DND-41 (cell line): ENCODE measurements around the gene RASGEF1C.

Source experiments
- ATAC-seq: fragments of 200-7000 bp; cut with Tn5 transposase; 3 replicates; pipeline ENCODE4 v1.9.1; 2021; ENCODE audit warnings: low read depth; ENCODE audit not compliant: insufficient read depth
- DNase-seq: peaks from one replicate; pipeline ENCODE4 v3.0.0-alpha.2; 2020
- H2AFZ ChIP-seq: 2 replicates; pipeline ENCODE4 v1.6.0; 2012; ENCODE audit warnings: low read depth, low read length
- H3K27ac ChIP-seq: 2 replicates; pipeline ENCODE4 v1.5.1; 2012; ENCODE audit warnings: low read length, inconsistent platforms
- H3K27me3 ChIP-seq: fragments of 200-600 bp; sonication (generic); 2 replicates; pipeline ENCODE4 v1.6.0; 2012; ENCODE audit warnings: low read length, mild to moderate bottlenecking, inconsistent platforms; ENCODE audit not compliant: insufficient read depth, poor library complexity
- H3K36me3 ChIP-seq: 2 replicates; pipeline ENCODE4 v1.5.1; 2012; ENCODE audit warnings: low read length, inconsistent platforms; ENCODE audit not compliant: insufficient read depth
- H3K4me1 ChIP-seq: 2 replicates; pipeline ENCODE4 v1.5.1; 2012; ENCODE audit warnings: mild to moderate bottlenecking, low read length; ENCODE audit not compliant: insufficient read depth
- H3K4me2 ChIP-seq: 2 replicates; pipeline ENCODE4 v1.6.0; 2012; ENCODE audit warnings: mild to moderate bottlenecking, moderate library complexity, low read length, inconsistent platforms; ENCODE audit not compliant: insufficient read depth
- H3K4me3 ChIP-seq, 2 experiments: fragments of 200-600 bp in 1 of 2; shearing (Covaris generic) in 1 of 2; 2 replicates each; pipeline ENCODE4 v1.5.1; 2012 to 2016; ENCODE audit warnings: inconsistent platforms in 2 of 2, low read length in 2 of 2, mild to moderate bottlenecking in 2 of 2, low read depth in 1 of 2, moderate library complexity in 1 of 2
- H3K79me2 ChIP-seq: 2 replicates; pipeline ENCODE4 v1.6.0; 2012; ENCODE audit warnings: low read length, inconsistent platforms; ENCODE audit not compliant: insufficient read depth
- H3K9ac ChIP-seq: 2 replicates; pipeline ENCODE4 v1.6.0; 2012; ENCODE audit warnings: low read depth, mild to moderate bottlenecking, inconsistent platforms, low read length, moderate library complexity
- H3K9me3 ChIP-seq: 2 replicates; pipeline ENCODE4 v1.5.1; 2012; ENCODE audit warnings: low read length, moderate library complexity, mild to moderate bottlenecking, inconsistent platforms; ENCODE audit not compliant: insufficient read depth, severe bottlenecking
- H4K20me1 ChIP-seq: 2 replicates; pipeline ENCODE4 v1.6.0; 2012; ENCODE audit warnings: low read length; ENCODE audit not compliant: insufficient read depth
- EZH2 ChIP-seq: IDR thresholded peaks from 3 replicates; pipeline ENCODE4 v1.6.1; 2012; ENCODE audit warnings: borderline replicate concordance, low read depth, mild to moderate bottlenecking, moderate library complexity, low read length, inconsistent platforms; ENCODE audit not compliant: severe bottlenecking
- TF ChIP-seq, protein P1 (sequence below): IDR thresholded peaks from 2 replicates; pipeline ENCODE4 v1.5.1; 2012; ENCODE audit warnings: borderline replicate concordance, low read length, moderate library complexity, mild to moderate bottlenecking; ENCODE audit not compliant: poor library complexity, severe bottlenecking; ENCODE audit errors: extremely low read depth

RASGEF1C gene

DNA sequence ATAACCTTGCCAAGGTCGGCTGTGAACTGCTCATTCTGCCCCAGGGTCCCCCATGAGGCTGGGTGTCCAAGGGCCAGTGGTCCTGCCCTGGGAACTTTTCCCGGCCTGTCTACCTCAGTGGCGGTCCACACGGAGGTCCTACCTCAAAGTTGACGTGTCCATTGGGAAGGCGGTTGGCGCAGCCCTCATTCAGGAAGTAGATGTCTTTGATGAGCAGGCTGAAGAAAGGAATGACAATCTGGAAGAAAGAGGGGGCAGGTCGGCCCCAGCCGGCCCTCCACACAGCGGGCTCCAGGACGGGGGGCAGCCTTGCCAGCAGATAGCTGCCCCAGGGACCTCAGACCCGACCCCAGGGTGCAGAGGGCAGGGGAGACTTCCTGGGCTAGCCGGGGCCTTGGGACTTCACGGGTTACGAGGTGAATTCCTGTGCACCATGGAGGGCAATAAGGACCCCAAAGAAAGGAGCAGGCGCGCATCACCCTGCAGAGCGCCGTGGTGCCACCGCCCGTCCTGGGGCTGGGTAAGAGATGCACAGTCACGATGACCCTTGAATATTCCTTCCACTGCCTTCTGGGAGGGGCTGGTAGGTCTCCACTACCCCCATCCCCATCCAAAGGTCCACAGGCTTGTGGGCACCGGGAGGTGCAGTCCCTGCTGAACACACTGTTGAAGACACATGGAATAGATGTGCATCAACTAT lies 94.6 kb downstream of the RASGEF1C start:
- no peak for ATAC-seq
- Histone ChIP-seq H3K9ac (no peak overlapping the region), H3K4me2 (no peak overlapping the region), H3K79me2 (no peaks in the 10 kb centered on the region), H3K4me1 (no peaks in the 10 kb centered on the region), H3K4me3 (no peak overlapping the region), H3K27ac (no peak overlapping the region), H3K36me3 (no peaks in the 10 kb centered on the region), H4K20me1 (no peaks in the 10 kb centered on the region), H3K9me3 (no peaks in the 10 kb centered on the region), H3K27me3 (no peaks in the 10 kb centered on the region), H2AFZ (no peak overlapping the region)
- TF ChIP-seq, protein P1, sequence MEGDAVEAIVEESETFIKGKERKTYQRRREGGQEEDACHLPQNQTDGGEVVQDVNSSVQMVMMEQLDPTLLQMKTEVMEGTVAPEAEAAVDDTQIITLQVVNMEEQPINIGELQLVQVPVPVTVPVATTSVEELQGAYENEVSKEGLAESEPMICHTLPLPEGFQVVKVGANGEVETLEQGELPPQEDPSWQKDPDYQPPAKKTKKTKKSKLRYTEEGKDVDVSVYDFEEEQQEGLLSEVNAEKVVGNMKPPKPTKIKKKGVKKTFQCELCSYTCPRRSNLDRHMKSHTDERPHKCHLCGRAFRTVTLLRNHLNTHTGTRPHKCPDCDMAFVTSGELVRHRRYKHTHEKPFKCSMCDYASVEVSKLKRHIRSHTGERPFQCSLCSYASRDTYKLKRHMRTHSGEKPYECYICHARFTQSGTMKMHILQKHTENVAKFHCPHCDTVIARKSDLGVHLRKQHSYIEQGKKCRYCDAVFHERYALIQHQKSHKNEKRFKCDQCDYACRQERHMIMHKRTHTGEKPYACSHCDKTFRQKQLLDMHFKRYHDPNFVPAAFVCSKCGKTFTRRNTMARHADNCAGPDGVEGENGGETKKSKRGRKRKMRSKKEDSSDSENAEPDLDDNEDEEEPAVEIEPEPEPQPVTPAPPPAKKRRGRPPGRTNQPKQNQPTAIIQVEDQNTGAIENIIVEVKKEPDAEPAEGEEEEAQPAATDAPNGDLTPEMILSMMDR = no peak
- TF ChIP-seq EZH2 = no peak
- no peak for DNase-seq

DNA sequence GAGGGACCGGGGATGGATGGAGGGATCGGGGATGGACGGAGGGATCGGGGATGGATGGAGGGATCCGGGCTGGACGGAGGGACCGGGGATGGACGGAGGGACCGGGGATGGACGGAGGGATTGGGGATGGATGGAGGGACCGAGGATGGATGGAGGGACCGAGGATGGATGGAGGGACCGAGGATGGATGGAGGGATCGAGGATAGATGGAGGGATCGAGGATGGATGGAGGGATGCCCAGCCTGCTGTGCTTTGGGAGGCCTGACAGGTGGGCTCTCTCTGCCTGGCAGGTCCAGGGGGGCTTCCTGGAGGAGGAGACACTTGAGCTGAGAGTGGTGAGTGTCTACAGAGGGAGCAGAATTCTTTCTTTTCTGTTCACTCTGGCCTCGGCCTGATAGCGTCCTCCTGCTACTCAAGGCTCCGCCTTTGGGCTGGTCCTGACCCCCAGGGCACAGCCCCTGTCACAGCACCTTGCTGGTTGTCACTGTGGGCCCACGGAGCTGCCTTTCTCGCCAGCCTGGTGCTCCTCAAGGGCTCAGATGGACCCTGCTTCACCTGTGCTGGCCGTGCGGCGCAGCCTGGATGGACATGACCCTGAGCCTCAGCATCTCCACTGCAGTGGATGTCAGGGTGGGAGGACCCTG lies 95.2 kb downstream of the RASGEF1C start:
- H3K9ac ChIP-seq = no peak overlapping the region
- H3K4me3 ChIP-seq = no peak overlapping the region
- H2AFZ ChIP-seq = no peak overlapping the region
- H3K4me2 ChIP-seq = no peak overlapping the region
- H3K4me1 ChIP-seq = no peaks in the 10 kb centered on the region
- no peak for TF ChIP-seq EZH2
- TF ChIP-seq, protein P1 = no peak
- DNase-seq = no peak
- H3K27ac ChIP-seq = no peak overlapping the region
- H3K9me3 ChIP-seq = no peaks in the 10 kb centered on the region
- H3K27me3 ChIP-seq = no peaks in the 10 kb centered on the region
- H4K20me1 ChIP-seq = no peaks in the 10 kb centered on the region
- ATAC-seq = no peak
- no peaks in the 10 kb centered on the region for H3K36me3 ChIP-seq
- H3K79me2 ChIP-seq = no peaks in the 10 kb centered on the region

DNA sequence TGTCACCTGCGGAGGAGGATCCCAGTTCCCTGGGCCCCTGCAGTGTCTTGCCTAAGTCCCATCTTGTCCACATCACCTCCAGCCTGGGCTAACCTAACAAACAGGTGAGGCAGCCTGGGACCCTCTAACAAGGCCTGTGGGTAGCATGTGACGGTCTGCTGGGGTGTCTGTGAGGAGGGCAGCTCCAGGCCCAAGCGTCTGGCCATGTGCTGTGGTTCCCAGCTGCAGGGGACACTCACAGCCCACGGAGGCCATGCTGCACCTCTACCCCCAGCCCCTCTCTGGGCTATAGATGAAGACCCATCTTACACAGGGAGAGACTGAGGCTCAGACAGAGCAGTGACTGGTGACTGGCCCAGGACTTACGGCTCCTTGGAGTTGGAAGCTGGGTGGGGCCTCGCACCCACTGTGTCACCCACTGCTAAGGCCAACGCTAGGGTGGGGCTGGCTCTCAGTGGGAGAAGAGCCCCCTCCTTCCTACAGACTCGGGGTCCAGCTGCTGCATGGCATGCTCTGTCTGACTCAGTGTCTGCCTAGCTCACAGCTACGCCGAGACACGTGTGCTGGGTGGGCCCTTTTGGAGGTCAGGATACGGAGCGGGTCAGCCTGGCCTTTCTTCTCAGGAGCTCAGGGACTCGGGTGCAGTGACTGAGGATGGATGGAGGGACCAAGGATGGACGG lies 96.7 kb downstream of the RASGEF1C start:
- no peak for ATAC-seq
- H3K79me2 ChIP-seq = no peaks in the 10 kb centered on the region
- no peaks in the 10 kb centered on the region for H3K27me3 ChIP-seq
- H3K9ac ChIP-seq = no peak overlapping the region
- H2AFZ ChIP-seq = no peak overlapping the region
- no peak overlapping the region for H3K4me3 ChIP-seq
- H3K27ac ChIP-seq = no peak overlapping the region
- no peaks in the 10 kb centered on the region for H3K4me1 ChIP-seq
- TF ChIP-seq EZH2 = no peak
- TF ChIP-seq, protein P1 = no peak
- H3K4me2 ChIP-seq = no peak overlapping the region
- no peaks in the 10 kb centered on the region for H3K36me3 ChIP-seq
- H4K20me1 ChIP-seq = no peaks in the 10 kb centered on the region
- no peaks in the 10 kb centered on the region for H3K9me3 ChIP-seq
- DNase-seq = no peak
